DMS153 treated with DMSO at 0.1 percent for 48 hours (cell line): Measurements from ENCODE around the gene ZNF407.

Experiments used
- DNase-seq: peaks from one replicate; lab custom pipeline; 2025; ENCODE audit not compliant: unreplicated experiment; lab: John Stamatoyannopoulos, UW

Gene ZNF407

DNA sequence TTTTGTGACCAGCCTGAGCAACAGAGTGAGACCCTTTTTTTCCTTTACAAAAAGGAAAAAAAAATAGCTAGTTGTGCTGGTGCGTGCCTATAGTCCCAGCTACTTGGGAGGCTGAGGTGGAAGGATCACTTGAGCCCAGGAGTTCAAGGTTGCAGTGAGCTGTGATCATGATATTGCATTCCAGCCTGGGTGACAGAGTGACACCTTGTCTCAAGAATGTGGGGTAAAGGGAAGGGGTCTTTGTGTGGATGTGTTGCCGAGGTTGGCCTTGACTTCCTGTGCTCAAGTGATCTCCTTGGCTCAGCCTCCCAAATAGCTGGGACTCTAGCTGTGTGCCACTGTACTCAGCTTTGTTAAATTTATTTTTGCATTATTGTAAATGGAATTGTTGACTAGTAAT, 120.6 kb downstream of the ZNF407 start:
- DNase-seq = no peak

DNA sequence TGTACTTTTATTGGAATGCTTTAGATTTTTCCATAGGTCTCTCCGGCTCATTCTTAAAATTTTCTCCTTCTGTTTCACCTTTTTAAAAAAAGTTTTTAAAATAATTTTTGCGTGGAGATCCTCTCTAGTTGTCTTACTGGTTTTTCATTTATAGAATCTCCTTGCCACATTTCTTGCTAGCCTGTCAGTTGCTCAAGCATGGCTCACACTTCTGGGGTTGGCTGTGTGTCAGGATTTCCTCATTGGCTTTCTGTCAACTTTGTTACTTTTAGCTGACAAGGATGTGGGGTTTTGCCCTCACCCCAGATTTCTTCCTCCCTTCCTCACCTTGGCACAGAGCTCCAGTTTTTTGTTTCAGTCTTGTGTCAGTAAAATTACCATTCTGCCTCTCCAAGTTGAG, 124.6 kb downstream of the ZNF407 start:
- no peak for DNase-seq

DNA sequence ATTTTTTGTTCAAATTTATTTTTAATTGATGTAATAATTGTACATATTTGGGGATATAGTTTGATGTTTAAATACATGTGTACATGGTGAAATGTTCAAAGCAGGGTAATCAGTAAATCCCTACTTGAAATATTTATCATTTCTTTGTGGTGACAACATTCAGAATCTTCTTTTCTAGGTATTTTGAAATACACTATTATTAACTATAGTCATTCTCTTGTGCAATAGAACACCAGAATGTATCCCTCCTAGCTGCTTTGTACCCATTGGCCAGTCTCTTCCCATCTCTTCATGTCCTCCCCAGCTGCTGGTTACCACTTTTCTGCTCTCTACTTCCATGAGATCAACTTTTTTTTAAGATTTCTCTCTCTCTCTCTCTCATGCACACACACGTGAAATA, 126.5 kb downstream of the ZNF407 start:
- DNase-seq = no peak

DNA sequence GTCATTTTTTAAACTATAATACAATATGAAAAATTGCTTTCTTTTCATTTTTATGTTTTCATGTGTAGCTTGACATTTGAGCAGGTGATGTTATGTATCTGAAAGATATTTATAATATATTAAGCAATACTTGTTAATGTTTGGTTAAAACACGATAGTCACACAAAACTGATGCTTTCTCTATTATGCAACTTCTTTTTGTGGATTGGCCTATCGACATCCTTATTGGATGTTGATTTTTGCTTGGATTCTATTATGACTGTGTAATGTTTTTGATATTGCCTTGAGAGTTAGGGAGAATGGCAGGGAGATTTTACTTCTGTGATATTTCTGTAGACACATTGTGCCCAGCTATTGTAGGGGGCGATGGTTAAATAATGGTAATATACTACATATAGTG, 128.0 kb downstream of the ZNF407 start:
- DNase-seq = no peak

DNA sequence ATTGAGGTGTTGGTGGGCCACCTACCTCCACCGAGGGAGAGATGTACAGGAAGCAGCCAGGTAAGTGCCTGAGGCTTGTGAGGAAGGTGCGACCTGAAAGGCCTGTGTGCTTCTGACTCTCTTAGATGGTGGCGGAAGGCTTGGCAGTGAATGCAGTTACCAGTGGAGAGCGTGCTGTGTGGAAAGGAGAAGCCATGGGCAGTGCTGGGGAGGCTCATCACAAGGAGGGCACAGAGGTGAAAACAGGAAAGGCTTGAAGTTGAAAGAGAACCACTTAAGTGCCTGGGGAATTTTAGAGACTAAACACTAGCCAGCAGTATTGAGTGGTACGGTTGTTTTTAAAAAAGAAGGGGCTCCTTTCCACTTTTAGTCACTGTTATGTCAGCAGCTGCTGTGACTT, 130.9 kb downstream of the ZNF407 start:
- DNase-seq = no peak

DNA sequence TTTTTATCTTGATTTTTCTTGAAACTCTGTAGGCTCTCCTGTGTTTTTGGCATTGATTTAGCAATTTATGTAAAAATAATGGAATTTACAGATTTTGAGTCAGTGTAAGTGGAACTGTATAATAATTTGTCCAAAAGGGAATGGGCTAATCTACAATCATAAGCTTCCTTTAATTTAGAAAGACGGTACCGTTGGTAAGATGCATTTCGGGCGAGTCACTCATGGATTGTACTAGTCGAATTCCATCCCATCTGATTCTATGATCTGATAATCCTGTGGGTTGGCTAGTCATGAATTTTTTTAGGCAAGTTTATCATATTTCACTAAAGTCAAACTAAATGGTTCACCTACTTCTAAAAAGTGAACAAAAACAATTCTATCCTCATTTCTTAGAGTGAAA, 133.4 kb downstream of the ZNF407 start:
- no peak for DNase-seq

DNA sequence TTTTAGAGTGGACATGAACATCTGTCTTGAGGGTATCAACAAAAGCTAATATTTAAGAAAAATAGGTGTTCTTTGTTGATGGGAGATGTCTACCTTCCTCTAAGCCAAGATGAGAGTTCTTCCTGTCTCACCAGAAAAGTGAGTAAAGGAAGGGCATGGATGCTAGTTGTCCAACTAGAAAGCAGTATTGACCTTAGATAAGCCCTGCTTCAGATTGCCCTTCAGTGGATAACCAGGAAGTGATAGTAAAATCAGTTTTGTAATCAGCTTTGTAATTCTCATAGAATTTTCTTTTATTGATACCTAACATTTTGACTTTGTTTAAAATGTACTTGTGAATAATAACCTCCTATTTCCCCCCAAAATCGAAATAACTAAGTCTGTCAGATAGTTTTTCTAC, 134.7 kb downstream of the ZNF407 start:
- DNase-seq = no peak

DNA sequence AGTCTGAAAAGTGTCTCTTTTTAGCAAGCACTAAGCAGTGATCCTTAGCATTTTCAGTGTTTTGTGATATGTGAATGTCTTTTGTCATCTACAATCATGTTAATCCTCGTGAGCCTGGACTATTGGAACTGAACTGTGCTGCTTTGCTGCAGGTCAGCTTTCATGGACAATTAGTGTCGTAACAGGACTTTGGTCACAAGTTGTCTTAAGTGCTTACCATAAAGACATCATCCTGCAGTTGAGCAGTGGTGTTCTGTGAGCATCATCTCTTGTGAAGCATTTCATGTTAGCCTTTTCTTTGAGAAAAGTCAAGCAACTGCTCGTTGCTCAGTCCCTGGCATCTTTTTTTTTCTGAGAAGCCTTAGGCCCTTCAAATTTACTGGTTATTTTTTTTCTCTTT, 135.9 kb downstream of the ZNF407 start:
- no peak for DNase-seq

DNA sequence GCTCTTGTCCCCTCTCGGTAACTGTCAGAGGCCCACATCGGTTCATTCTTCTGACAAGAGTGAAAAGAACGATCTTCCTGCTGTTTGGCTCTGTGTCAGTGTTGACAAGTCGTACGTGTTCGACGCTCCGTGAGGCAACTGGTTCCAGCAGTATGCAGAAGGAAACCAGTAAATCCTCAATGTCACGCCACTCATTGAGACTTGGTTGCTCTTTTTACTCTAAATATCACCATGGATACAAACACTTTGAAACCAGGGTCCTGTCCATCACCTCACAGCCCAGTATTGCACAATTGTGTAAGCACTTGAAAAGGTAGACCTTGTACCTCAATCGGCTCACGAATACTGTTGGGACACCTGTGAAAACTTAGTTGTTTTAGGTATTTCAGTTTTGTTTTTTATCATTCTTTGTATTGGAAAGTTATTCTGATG, 136.4 kb downstream of the ZNF407 start:
- no peak for DNase-seq

DNA sequence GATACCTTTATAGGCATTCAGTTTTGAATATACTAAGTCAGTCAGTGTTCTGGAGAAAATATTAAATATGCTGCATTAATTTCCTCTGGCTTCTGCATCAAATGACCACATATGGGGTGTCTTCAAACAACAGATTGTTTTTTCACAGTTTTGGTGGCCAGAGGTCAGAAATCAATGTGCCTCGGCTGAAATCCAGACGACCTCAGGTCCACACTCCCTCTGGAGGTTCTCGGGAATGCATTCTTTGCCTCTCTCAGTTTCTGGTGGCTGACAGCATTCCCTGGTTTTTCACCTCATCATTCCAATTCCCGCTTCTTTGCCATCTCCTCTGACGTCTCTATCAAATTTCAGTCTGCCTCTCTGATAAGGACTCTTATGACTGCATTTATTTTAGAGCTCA, 142.3 kb downstream of the ZNF407 start:
- DNase-seq = no peak

DNA sequence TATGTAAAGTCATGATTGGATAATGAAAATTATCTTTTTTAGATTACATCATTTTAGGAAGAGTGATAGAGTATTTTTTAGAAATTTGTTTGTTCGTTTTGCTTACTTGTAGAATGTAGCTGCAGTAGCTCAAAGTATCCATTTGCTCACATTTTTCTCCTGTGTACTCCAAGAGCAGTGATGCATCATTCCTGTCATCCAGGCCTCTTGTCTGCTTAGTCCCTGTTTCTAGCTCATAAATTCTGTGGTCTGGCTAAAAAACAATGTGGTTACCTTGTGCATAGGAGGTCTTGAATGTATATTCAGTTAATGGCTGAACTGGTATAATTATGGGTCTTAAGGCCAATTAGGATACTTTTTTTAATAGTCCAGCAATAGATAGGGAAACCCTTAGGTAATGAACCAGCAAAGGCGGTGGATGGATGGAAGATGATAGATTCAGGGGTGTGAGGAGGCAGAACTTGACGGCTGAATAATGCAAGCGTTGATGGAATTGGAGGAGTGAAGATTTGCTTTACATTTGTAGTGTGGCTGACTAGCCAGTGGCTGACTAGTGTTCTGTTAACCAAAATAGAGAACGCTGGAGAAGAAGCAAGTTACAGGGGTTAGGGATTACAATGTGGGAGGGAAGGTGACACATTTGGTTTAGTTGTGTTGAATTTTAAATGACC, 145.0 kb downstream of the ZNF407 start:
- no peak for DNase-seq

DNA sequence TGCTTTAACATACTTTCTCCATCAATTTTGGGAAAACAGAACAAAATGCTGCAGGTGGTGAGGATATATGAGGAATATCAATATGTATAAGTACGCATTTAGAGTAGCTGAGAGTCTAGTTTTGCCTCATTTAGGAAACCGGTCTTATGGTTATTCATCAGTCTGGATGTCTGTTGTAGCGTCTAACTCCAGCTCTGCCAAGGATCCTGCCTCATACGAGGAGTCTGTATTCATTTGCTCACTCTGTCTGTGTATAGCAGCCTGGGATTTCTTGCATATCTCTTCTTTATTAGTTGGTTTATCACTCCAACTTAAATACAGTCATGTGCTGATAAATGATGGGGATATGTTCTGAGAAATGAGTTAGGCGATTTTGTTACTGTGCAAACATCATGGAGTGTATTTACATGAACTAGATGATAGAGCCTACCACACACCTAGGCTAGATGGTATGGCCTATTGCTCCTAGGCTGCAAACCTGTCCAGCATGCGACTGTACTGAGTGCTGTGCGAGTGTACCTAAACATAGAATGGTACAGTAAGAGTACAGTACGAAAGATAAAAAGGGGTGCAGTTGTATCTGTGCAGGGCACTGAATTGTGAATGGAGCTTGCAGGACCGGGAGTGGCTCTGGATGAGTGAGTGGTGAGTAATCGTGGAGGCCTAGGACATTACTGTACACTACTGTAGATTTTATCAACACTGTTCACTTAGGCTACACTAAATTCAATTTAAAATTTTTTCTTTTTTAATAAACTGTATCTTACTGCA, 148.1 kb downstream of the ZNF407 start:
- no peak for DNase-seq

DNA sequence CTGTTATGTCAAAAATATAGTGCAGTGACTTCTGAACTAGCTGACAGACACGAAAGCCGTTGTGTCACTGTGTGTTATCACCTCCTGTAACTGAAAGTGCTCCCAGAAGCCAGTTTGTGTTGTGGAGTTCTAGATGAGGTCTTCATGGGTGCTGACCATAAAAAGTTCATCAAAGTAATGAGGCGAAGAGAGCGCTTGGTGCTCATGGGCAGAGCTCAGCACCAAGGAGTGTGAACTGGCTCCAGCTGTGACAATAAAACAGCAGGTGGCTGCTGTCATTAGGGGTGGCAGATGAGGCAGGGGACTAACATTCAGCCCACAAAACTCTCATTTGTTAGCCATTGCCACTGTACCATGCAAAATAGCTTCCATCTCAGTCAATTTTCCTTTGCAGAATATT, 151.1 kb downstream of the ZNF407 start:
- no peak for DNase-seq

DNA sequence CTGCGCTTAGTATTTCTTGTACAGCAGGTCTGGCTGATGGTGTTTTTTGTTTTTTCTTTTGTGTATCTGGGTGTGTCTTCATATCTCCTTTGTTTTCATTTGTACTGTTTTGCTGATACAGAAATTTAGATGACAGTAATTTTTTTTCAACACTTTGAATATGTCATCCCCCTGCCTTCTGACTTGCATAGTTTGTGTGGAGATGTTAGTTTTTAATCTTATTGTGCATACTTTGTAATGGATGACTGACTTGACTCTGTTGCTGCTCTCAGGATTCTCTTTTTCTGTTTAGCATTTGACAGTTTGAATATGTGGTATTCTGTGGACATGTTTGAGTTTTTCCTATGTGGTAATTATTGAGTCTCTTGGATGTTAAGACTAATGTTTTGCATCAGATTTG, 161.3 kb downstream of the ZNF407 start:
- DNase-seq = no peak

DNA sequence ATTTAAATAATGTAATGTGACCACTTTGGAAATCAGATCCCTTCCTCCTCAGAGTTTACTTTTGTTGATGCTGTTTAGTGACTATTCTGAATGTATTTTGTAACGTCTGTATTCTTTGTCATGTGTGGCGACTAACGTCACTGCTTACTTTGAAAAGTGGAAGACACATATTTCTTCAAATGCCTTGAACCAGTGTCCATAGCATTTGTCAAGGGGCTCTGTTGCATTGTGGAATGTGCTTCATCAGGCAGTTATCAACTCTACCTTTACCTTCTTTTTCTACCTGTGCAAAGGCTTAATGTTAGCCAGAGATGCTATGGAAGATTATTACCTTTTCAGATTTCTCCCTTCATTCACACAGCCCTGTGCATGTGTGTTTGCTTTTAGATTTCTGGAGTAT, 162.4 kb downstream of the ZNF407 start:
- no peak for DNase-seq

DNA sequence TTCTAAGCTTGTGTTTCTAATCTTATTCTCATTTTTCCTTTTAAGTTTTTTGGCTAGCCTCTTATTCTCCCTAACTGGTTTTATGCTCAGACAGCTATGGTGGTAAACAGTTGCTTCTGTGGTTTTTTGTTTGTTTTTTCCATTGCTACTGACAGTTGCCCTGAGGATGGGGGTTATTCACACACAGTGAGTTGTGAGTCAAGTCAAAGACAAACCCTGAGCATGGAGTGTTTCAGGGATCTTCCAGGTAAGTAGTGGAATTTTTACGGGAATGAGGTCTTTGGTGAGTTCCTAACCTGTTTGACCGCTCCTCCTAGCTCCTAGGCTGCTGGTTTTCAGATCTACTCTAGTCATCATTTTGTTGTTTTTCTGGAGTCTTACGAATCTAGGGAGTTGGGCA, 162.8 kb downstream of the ZNF407 start:
- DNase-seq = no peak

DNA sequence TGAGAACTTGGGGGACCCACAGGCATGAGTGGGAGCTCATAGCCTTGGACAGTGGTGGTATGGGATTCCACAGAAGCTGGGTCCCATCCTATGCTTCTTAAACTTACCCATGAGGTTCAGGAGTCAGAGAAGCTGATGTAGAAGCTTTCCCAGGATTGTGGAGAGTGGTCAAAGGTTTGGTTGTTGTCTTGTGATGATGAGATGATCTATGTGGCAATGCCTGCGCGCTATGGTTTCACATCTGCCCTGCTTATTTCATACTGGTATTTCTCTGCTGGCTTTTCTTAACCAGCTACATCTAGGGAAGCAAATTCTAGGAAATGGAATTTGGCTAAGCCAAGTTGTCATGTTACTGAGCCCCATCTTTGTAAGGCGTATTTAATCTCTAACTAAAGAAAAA, 168.6 kb downstream of the ZNF407 start:
- no peak for DNase-seq

DNA sequence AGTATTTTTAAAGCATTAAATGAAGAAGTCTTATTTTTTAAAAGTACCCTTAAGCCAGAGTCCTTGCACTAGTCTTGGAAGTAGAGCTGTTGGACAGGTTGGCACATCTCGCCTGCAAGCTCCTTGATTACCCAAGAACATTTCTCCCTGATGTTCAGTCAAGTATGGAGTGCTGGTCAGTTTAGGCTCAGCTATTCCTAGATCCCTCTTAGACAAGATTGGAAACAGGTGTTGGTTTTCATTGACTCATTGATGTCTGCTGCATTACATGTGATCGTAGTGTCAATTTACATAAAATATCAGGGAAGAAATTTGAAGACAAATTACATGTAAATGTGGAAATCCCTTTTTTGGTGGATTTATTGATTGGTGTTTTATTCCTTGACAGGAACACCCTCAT, 170.4 kb downstream of the ZNF407 start:
- DNase-seq = no peak

DNA sequence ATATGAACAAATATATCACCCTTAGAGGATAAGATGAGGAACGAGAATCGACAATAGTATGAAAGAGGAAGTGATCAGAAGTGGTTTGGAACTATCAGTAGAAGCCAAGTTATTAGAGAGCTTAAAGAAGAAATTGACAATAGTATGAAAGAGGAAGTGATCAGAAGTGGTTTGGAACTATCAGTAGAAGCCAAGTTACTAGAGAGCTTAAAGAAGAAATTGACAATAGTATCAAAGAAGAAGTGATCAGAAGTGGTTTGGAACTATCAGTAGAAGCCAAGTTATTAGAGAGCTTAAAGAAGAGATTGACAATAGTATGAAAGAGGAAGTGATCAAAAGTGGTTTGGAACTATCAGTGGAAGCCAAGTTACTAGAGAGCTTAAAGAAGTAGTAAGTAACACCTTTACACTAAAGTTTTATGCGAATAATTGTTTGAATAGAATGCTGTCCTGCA, 175.5 kb downstream of the ZNF407 start:
- DNase-seq = no peak

DNA sequence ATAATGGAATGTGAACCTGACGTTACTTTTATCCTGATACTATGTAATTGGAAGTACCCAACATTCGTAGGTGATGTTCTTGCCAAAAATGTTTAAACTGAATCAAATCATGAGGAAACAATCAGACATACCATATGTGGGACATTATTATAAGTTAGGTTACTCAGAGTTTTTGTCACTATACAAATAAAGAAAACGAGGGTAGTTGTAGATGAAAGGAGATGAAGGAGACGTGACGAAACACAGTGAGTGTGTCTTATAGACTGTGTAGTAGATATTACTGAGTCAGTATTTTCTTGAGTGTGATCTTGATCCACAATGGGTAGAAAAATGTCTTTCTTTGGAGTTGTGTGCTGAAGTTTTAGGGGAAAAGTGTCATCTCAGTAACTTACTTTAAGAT, 176.8 kb downstream of the ZNF407 start:
- DNase-seq = no peak

DNA sequence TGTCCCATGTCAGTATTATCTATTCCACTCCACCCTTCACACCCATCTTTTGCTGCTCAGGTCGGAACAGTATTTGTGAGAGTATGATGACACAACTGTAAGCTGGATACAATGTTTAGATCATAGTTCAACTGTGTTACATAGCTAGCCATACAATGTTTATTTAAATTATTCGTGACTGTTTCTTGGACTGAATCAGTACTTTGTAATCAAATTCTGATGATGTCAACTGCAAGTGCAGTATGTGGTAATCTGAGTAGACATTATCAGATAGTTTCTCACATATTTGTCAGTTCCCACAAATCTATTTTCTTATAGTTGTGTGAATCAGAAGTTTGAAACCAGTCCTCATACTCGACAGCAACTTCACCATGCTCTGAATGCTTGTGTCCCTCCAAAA, 177.6 kb downstream of the ZNF407 start:
- DNase-seq = no peak

DNA sequence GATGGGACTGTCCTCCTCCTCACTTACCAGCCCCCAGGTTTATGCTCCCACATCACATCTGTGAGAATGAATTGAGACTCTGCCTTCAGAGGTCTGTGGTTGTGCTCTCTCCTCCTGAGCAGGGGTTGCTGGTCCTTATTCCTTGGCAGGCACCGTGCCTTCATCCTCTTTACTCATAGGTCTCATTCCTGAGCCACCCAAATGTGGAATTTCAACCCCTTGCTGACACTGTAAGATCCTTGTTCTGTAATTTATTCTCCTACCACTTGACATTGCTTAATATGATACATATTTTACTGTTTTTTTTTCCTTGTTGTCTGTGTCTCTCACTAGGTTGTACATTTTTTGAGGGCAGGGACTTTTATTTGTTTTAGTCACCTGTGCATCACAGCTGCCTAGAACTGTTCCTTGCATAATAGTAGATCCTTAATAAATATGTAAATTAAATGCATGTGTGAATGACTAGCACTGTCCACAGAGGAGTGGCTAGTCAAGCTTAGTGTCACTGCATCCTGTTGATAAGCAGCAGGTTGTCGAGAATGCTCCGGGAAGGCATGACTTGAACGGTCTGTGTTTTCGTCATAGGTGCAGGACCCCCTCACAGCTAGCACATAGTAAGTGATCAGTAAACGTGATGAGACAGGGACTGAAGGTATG, 180.6 kb downstream of the ZNF407 start:
- DNase-seq = no peak
